Testis (tissue), 3 donors: ENCODE data around the gene GNAT1. TPM values are rescaled to one million over a fixed set of nuclear protein-coding genes. Genes with fewer than 3 reads are reported as not detected.

ENCODE experiments used
- DNase-seq: peaks from one replicate; pipeline ENCODE4 v3.0.0-alpha.2; 2019
- H3K27ac ChIP-seq, 2 donors: fragments of 200-600 bp; sonication (generic); one replicate each; pipeline ENCODE4 v1.5.1; 2019
- H3K27me3 ChIP-seq: fragments of 200-600 bp; sonication (generic); one replicate; pipeline ENCODE4 v1.5.1; 2019
- H3K36me3 ChIP-seq: fragments of 200-600 bp; sonication (generic); one replicate; pipeline ENCODE4 v1.5.1; 2017; ENCODE audit warnings: low read depth; ENCODE audit errors: missing control alignments
- H3K4me1 ChIP-seq: fragments of 200-600 bp; sonication (generic); one replicate; pipeline ENCODE4 v1.5.1; 2019
- H3K4me3 ChIP-seq, 2 donors: fragments of 200-600 bp; sonication (generic); one replicate each; pipeline ENCODE4 v1.5.1; 2017 to 2019
- H3K9me3 ChIP-seq: fragments of 200-600 bp; sonication (generic); one replicate; pipeline ENCODE4 v1.5.1; 2017
- POLR2A ChIP-seq: fragments of 450-650 bp; IDR thresholded peaks from one replicate; pipeline ENCODE4 v1.6.1; 2017; ENCODE audit warnings: antibody characterized with exemption, mild to moderate bottlenecking, moderate library complexity
- WGBS, 2 donors: methylation state at CpG; one replicate each; pipeline ENCODE4 v1.1.5; 2018; 5-methylcytosine and 5-hydroxymethylcytosine counted together
- intact Hi-C: fragments of 100-400 bp; cut with DNase I; formaldehyde crosslinking; loops from one replicate; pipeline ENCODE4 v1.15.1; 2023; ENCODE audit warnings: low total_unique reads
- microRNA counts, 2 donors: library from miRNA; unstranded; fragments of <30 nt; microRNA quantifications; one replicate each; lab custom pipeline; 2016
- microRNA-seq, 2 donors: library from miRNA; unstranded; fragments of <30 nt; microRNA quantifications; one replicate each; pipeline ENCODE4, GENCODE V29; 2016; ENCODE audit warnings: borderline number of aligned reads in 2 of 2, borderline replicate concordance in 1 of 2
- polyA plus RNA-seq: library from polyadenylated mRNA; stranded (reverse); fragments of 350-450 nt; fragmentation: Illumina TruSeq; extraction: RNeasy Lipid Tissue Mini Kit (QIAGEN cat#74804); gene quantifications from one replicate; pipeline ENCODE4 v1.2.3, GENCODE V29; 2014; ENCODE audit warnings: low read depth, low replicate concordance; ENCODE audit not compliant: insufficient read depth
- small RNA-seq, 2 donors: library from RNA; depleted of rRNA; stranded (forward); fragments of <200 nt; gene quantifications; one replicate each; pipeline ENCODE3, GENCODE V24; 2016
- total RNA-seq, 2 donors: library from RNA; depleted of rRNA; stranded (reverse); fragments of >200 nt; gene quantifications; one replicate each; pipeline ENCODE4 v1.2.3, GENCODE V29; 2016
- TF ChIP-seq, protein P1 (sequence below), 3 experiments: fragments of 450-650 bp in 2 of 3; fragments of 200-600 bp in 1 of 3; sonication (generic) in 1 of 3; IDR thresholded peaks; one replicate each; pipeline ENCODE4 v1.5.1; 2016 to 2019; ENCODE audit warnings: antibody characterized with exemption in 3 of 3, mild to moderate bottlenecking in 2 of 3, moderate library complexity in 1 of 3

Gene GNAT1
- total and polyA plus RNA-seq, 3 donors from 2014 or later, result 0.93 to 2.3 (median 1.2) TPM

- WGBS, 2 donors, result 9 to 41% methylated on average over 4 to 16 of the region's 16 CpGs
- Histone ChIP-seq H3K36me3 (no peaks in the 10 kb centered on the region), H3K27me3 (no peaks in the 10 kb centered on the region), H3K9me3 (no peaks in the 10 kb centered on the region), H3K4me3 (peak overlapping the region; percentile 39 to 58), H3K27ac (peak overlapping the region; percentile 76 to 87), H3K4me1 (peaks cover 77% of the 10 kb centered on the region)
- DNase-seq, result no peak
- TF ChIP-seq, protein P1, sequence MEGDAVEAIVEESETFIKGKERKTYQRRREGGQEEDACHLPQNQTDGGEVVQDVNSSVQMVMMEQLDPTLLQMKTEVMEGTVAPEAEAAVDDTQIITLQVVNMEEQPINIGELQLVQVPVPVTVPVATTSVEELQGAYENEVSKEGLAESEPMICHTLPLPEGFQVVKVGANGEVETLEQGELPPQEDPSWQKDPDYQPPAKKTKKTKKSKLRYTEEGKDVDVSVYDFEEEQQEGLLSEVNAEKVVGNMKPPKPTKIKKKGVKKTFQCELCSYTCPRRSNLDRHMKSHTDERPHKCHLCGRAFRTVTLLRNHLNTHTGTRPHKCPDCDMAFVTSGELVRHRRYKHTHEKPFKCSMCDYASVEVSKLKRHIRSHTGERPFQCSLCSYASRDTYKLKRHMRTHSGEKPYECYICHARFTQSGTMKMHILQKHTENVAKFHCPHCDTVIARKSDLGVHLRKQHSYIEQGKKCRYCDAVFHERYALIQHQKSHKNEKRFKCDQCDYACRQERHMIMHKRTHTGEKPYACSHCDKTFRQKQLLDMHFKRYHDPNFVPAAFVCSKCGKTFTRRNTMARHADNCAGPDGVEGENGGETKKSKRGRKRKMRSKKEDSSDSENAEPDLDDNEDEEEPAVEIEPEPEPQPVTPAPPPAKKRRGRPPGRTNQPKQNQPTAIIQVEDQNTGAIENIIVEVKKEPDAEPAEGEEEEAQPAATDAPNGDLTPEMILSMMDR (IDR thresholded peaks at IDR 0.05), result no peak
- no peak for TF ChIP-seq POLR2A
- intact Hi-C loops, result no loop called here
Observed at GRCh38 chr3:50245251-50245745, 53.9 kb downstream of the GNAT1 start.

DNA sequence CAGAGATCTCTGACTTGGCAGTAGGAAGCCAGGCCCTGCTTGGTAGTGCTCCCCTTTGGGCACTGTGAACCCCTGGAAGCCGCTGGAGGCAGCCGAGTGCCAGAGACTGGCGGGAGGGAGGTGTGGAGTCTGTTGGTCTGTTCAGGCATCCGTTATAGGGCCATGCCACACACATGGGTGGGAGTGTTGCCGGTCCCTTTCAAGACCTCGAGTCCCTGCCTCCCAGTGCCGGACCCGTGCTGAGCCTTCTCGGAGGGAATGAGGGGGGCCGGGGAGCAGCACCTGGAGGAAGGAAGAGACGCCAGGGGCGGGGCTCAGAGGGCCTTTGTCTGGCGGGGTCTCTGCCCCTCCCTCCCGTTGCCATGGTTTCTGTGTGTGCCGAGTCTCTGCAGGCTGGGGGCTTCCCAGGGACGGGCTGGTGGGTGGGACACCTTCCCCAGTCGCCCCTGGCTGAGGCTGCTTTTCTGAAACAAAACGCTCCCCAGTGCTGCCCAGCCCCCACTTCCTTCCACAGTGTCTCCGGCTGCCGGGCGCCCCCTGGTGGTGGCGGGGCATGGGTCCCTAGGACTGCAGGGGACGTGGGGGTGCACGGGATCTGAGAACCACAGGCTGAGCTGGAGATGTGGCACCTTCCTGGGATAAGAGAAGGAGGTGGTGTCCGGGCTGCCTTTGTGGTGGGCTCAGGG is 54.6 kb downstream of the GNAT1 start:
- H3K27me3 ChIP-seq, result no peaks in the 10 kb centered on the region
- 3% methylated on average over 12 to 25 of the region's 25 CpGs for WGBS, 2 donors
- DNase-seq, result peak; percentile 93
- H3K9me3 ChIP-seq, result no peaks in the 10 kb centered on the region
- intact Hi-C loops, result no loop called here
- peak overlapping the region; percentile 39 to 58 for H3K4me3 ChIP-seq
- peaks cover 82% of the 10 kb centered on the region for H3K4me1 ChIP-seq
- TF ChIP-seq, protein P1 (IDR thresholded peaks at IDR 0.05), result peak; percentile 97 to 98 (median 97)
- TF ChIP-seq POLR2A, result no peak
- H3K27ac ChIP-seq, result peak overlapping the region; percentile 76 to 87
- no peaks in the 10 kb centered on the region for H3K36me3 ChIP-seq

GRCh38 chr3:50246517-50246954 is 55.1 kb downstream of the GNAT1 start:
- WGBS, 2 donors, result 19 to 25% methylated on average over 3 to 10 of the region's 10 CpGs
- H3K27me3 ChIP-seq, result no peaks in the 10 kb centered on the region
- intact Hi-C loops, result no loop called here
- no peaks in the 10 kb centered on the region for H3K9me3 ChIP-seq
- peak overlapping the region; percentile 76 to 87 for H3K27ac ChIP-seq
- peaks cover 77% of the 10 kb centered on the region for H3K4me1 ChIP-seq
- TF ChIP-seq, protein P1 (IDR thresholded peaks at IDR 0.05), result peak in 1 of 3 experiments; percentile 43
- TF ChIP-seq POLR2A, result no peak
- peak overlapping the region in 1 of 2 donors; percentile 58 for H3K4me3 ChIP-seq
- no peaks in the 10 kb centered on the region for H3K36me3 ChIP-seq
- DNase-seq, result no peak

MicroRNAs encoded within 50 kb of the gene (microRNA counts, 767-probe panel; counts per million panel counts)
- microRNA hsa-miR-566 (lab: Ali Mortazavi, UCI), result 0 to 152 counts per million in 2 donors

Small RNAs within 50 kb of the gene (microRNA-seq; reads per million reads assigned to microRNA genes)
- gene MIR566 (0 reads per million in 2 donors), gene MIR5787 (0 reads per million in 2 donors)

Small RNAs within 50 kb of the gene (small RNA-seq; reads per million reads assigned to genes)
- gene MIR566, result 0 reads per million in 2 donors
- gene MIR5787, result 0 reads per million in 2 donors

Other genes with a start within 250 kb of the GNAT1 start
- gene RBM5, start 102.7 kb upstream of the GNAT1 start, total RNA-seq, result 100 to 1,000 TPM; 341 to 368 TPM
- gene RBM5, start 102.7 kb upstream of the GNAT1 start, polyA plus RNA-seq, result 214 TPM
- gene SEMA3F, start 36.3 kb upstream of the GNAT1 start, total RNA-seq, result 1 to 10 TPM; 6.9 to 8.3 TPM
- 7.5 TPM for gene SEMA3F, start 36.3 kb upstream of the GNAT1 start, polyA plus RNA-seq
- 1 to 10 TPM; 4.3 to 5.4 TPM for gene SLC38A3, start 13.7 kb downstream of the GNAT1 start, total RNA-seq
- 3.4 TPM for gene SLC38A3, start 13.7 kb downstream of the GNAT1 start, polyA plus RNA-seq
- gene GNAI2, start 44.6 kb downstream of the GNAT1 start, total RNA-seq, result 100 to 1,000 TPM; 239 to 343 TPM
- gene GNAI2, start 44.6 kb downstream of the GNAT1 start, polyA plus RNA-seq, result 238 TPM
- gene SEMA3B, start 77.5 kb downstream of the GNAT1 start, total RNA-seq, result 10 to 100 TPM; 12.9 to 26.7 TPM
- 30.2 TPM for gene SEMA3B, start 77.5 kb downstream of the GNAT1 start, polyA plus RNA-seq
- 1 to 10 TPM; 1.5 to 3.2 TPM for gene LSMEM2, start 87.5 kb downstream of the GNAT1 start, total RNA-seq
- 2.6 TPM for gene LSMEM2, start 87.5 kb downstream of the GNAT1 start, polyA plus RNA-seq
- gene IFRD2, start 100.8 kb downstream of the GNAT1 start, total RNA-seq, result 10 to 100 TPM; 55.3 to 60.9 TPM
- gene IFRD2, start 100.8 kb downstream of the GNAT1 start, polyA plus RNA-seq, result 42.3 TPM
- 10 to 100 TPM; 13.8 to 25.2 TPM for gene HYAL3, start 107.8 kb downstream of the GNAT1 start, total RNA-seq
- 27.9 TPM for gene HYAL3, start 107.8 kb downstream of the GNAT1 start, polyA plus RNA-seq
- 10 to 100 TPM; 37.9 to 79.4 TPM for gene NAA80, start 107.8 kb downstream of the GNAT1 start, total RNA-seq
- gene NAA80, start 107.8 kb downstream of the GNAT1 start, polyA plus RNA-seq, result 72.4 TPM
- gene HYAL1, start 112.0 kb downstream of the GNAT1 start, total RNA-seq, result 1 to 10 TPM; 2.7 to 3.2 TPM
- 3.7 TPM for gene HYAL1, start 112.0 kb downstream of the GNAT1 start, polyA plus RNA-seq
- 100 to 1,000 TPM in 1 of 2 donors, 10 to 100 TPM in 1; 90.9 to 111 TPM for gene HYAL2, start 131.1 kb downstream of the GNAT1 start, total RNA-seq
- gene HYAL2, start 131.1 kb downstream of the GNAT1 start, polyA plus RNA-seq, result 58.6 TPM
- 10 to 100 TPM; 32.7 to 44.5 TPM for gene TUSC2, start 136.6 kb downstream of the GNAT1 start, total RNA-seq
- 43.4 TPM for gene TUSC2, start 136.6 kb downstream of the GNAT1 start, polyA plus RNA-seq
- gene RASSF1, start 149.2 kb downstream of the GNAT1 start, total RNA-seq, result 10 to 100 TPM; 50.0 to 52.2 TPM
- gene RASSF1, start 149.2 kb downstream of the GNAT1 start, polyA plus RNA-seq, result 60.1 TPM
- 100 to 1,000 TPM; 241 to 335 TPM for gene ZMYND10, start 154.1 kb downstream of the GNAT1 start, total RNA-seq
- gene ZMYND10, start 154.1 kb downstream of the GNAT1 start, polyA plus RNA-seq, result 763 TPM
- 10 to 100 TPM; 26.9 to 29.2 TPM for gene NPRL2, start 159.2 kb downstream of the GNAT1 start, total RNA-seq
- 28.0 TPM for gene NPRL2, start 159.2 kb downstream of the GNAT1 start, polyA plus RNA-seq
- 10 to 100 TPM; 18.9 to 21.1 TPM for gene CYB561D2, start 159.3 kb downstream of the GNAT1 start, total RNA-seq
- gene CYB561D2, start 159.3 kb downstream of the GNAT1 start, polyA plus RNA-seq, result 16.0 TPM
- gene TMEM115, start 167.9 kb downstream of the GNAT1 start, total RNA-seq, result 10 to 100 TPM; 63.2 to 72.4 TPM
- gene TMEM115, start 167.9 kb downstream of the GNAT1 start, polyA plus RNA-seq, result 37.6 TPM